ENCODE measurements around the gene TRIO. TPM values are rescaled to one million over a fixed set of nuclear protein-coding genes. Genes with fewer than 3 reads are reported as not detected.

TRIO gene
- total RNA-seq, 1 experiment from 2014 or later: 68.4 TPM

- TF ChIP-seq CTCF (IDR thresholded peaks at IDR 0.05 in 2 of 3, conservative IDR thresholded peaks at IDR 0.05 in 1 of 3; ENCODE audit: borderline replicate concordance in 1 of 3, insufficient read depth in 1 of 3, low read depth in 2 of 3, low read length in 2 of 3): no peak
- TF ChIP-seq ZFX (IDR thresholded peaks at IDR 0.05): no peak
- TF ChIP-seq CEBPB (IDR thresholded peaks at IDR 0.05; ENCODE audit: low read depth): no peak
- no peak for TF ChIP-seq SIN3A (IDR thresholded peaks at IDR 0.05; ENCODE audit: low read depth)
- TF ChIP-seq EZH2phosphoT487 (IDR thresholded peaks at IDR 0.05; ENCODE audit: borderline replicate concordance): no peak
- TF ChIP-seq ELF1 (IDR thresholded peaks at IDR 0.05; ENCODE audit: borderline replicate concordance, low read depth): no peak
- TF ChIP-seq ZNF274 (IDR thresholded peaks at IDR 0.05; ENCODE audit: low read depth, low read length): no peak
Observed at GRCh38 chr5:14339468-14339867, 196.3 kb downstream of the TRIO start (continued).

- no peaks in the 10 kb centered on the region for H3K27me3 ChIP-seq (ENCODE audit: insufficient read depth, low read length)
- ChIA-PET CTCF (no interaction called here), POLR2A (no interaction called here), RAD21 (ENCODE audit: low non-redundant PET in 1 of 2, low total read pairs in 2 of 2, uncharacterized antibody in 2 of 2, unreplicated experiment in 2 of 2) (no interaction called here)
- H3K4me3 ChIP-seq (replicated peaks in 1 of 2; ENCODE audit: low read depth in 1 of 2, low read length in 2 of 2): no peak overlapping the region
- H2AFZ ChIP-seq (ENCODE audit: low read depth, low read length, poor library complexity, severe bottlenecking): no peak overlapping the region
- DNase-seq (ENCODE audit: low read depth, low spot score): no peak
- intact Hi-C loops (cut with micrococcal nuclease): no loop called here
- no peak overlapping the region for H3K4me2 ChIP-seq (ENCODE audit: low read length)
- H3K27ac ChIP-seq (ENCODE audit: low read depth, low read length): no peak overlapping the region
- H3K4me1 ChIP-seq (ENCODE audit: control insufficient read depth in 1 of 2, insufficient read depth in 2 of 2, low read length in 2 of 2): no peaks in the 10 kb centered on the region
- no peaks in the 10 kb centered on the region for H4K20me1 ChIP-seq (ENCODE audit: insufficient read depth)
- H3K79me2 ChIP-seq (ENCODE audit: insufficient read depth, low read length): 0 out of 2 replicates have a peak, but pooled peaks cover 10% of the 10 kb centered on the region
- H3K9ac ChIP-seq (ENCODE audit: low read length): no peak overlapping the region
- no peak for ATAC-seq
- no peaks in the 10 kb centered on the region for H3K9me2 ChIP-seq (ENCODE audit: insufficient read depth)
- H3K36me3 ChIP-seq (ENCODE audit: control insufficient read depth in 1 of 2, insufficient read depth in 2 of 2, low read length in 2 of 2): peaks cover 3 to 5% of the 10 kb centered on the region in 2 experiments; a peak in 2 of 4 replicates
- H3K9me3 ChIP-seq (ENCODE audit: control insufficient read depth in 1 of 2, insufficient read depth in 1 of 2, low read depth in 1 of 2, low read length in 2 of 2): no peaks in the 10 kb centered on the region
- no TSS peak for BruUV-seq (replicated peaks)
- TF ChIP-seq EZH2phosphoT487 (IDR thresholded peaks at IDR 0.05; ENCODE audit: borderline replicate concordance): no peak
- TF ChIP-seq CTCF (IDR thresholded peaks at IDR 0.05 in 2 of 3, conservative IDR thresholded peaks at IDR 0.05 in 1 of 3; ENCODE audit: borderline replicate concordance in 1 of 3, insufficient read depth in 1 of 3, low read depth in 2 of 3, low read length in 2 of 3): no peak
- no peak for TF ChIP-seq ATF3 (IDR thresholded peaks at IDR 0.05)
- TF ChIP-seq ZFX (IDR thresholded peaks at IDR 0.05): no peak
- no peak for TF ChIP-seq SRF (IDR thresholded peaks at IDR 0.05; ENCODE audit: low read depth)
- TF ChIP-seq FOSL1 (IDR thresholded peaks at IDR 0.05; ENCODE audit: low read depth): no peak
- no peak for TF ChIP-seq SP1 (IDR thresholded peaks at IDR 0.05; ENCODE audit: low read depth)
- no peak for TF ChIP-seq EZH2 (IDR thresholded peaks at IDR 0.05)
- TF ChIP-seq TCF7L2 (IDR thresholded peaks at IDR 0.05; ENCODE audit: borderline replicate concordance, extremely low read depth, insufficient read depth, insufficient read length): no peak
Observed at GRCh38 chr5:14341571-14342230, 198.6 kb downstream of the TRIO start.

Data from HCT116 (cell line).